Mesenteric fat pad (tissue), 1 donor: ENCODE results near the gene CPN1. TPM values are rescaled to one million over a fixed set of nuclear protein-coding genes. Genes with fewer than 3 reads are reported as not detected.
A peak's percentile ranks its signal among the peaks of the same experiment; 100 is the strongest.
"Not testable (repeated sequence)": the region's sequence is repeated elsewhere in the genome, so short reads cannot be mapped to it uniquely, and the experiment has no call there.

Source experiments
- DNase-seq: peaks from one replicate; pipeline ENCODE4 v3.0.0-alpha.2; 2020; ENCODE audit warnings: low spot score
- total RNA-seq: library from RNA; stranded (reverse); fragmentation: NEBNext Ultra II Directional; extraction: Animal tissue kit (Norgen Biotek cat#: 25700); gene quantifications from one replicate; pipeline ENCODE4 v1.2.1, GENCODE V29; 2021
- donor health status: DM: yes; HTN: yes; CAD: no.

Gene CPN1
- total RNA-seq, 1 donor from 2014 or later: not detected

- no peak for DNase-seq
These were observed 56.9 kb downstream of the CPN1 start for GRCh38 chr10:100024748-100025147.

GRCh38 chr10:100022403-100022802 lies 59.3 kb downstream of the CPN1 start:
- no peak for DNase-seq

- no peak for DNase-seq
These were observed 60.3 kb downstream of the CPN1 start for GRCh38 chr10:100021322-100021721.

- no peak for DNase-seq
These were observed 60.8 kb downstream of the CPN1 start for GRCh38 chr10:100020886-100021253.

GRCh38 chr10:100020142-100020885 lies 61.4 kb downstream of the CPN1 start:
- no peak for DNase-seq

GRCh38 chr10:100019787-100020141 lies 61.9 kb downstream of the CPN1 start:
- DNase-seq: no peak

- no peak for DNase-seq
These were observed 67.5 kb downstream of the CPN1 start for GRCh38 chr10:100014071-100014762.

GRCh38 chr10:100013621-100014020 lies 68.0 kb downstream of the CPN1 start:
- no peak for DNase-seq

- DNase-seq: not testable (repeated sequence)
These were observed 69.8 kb downstream of the CPN1 start for GRCh38 chr10:100011906-100012305.

GRCh38 chr10:100009793-100010676 lies 71.6 kb downstream of the CPN1 start, which contains the start of gene DNMBP:
Gene DNMBP (minus strand): TSS chr10:100009947. CDS start chr10:99972124, 37,823 bp downstream.
- DNase-seq: peak; percentile 95

GRCh38 chr10:100009283-100009792 lies 72.3 kb downstream of the CPN1 start:
- DNase-seq: no peak

GRCh38 chr10:100008708-100009282 lies 72.9 kb downstream of the CPN1 start:
- no peak for DNase-seq

- DNase-seq: no peak
These were observed 73.5 kb downstream of the CPN1 start for GRCh38 chr10:100008142-100008522.

- DNase-seq: no peak
These were observed 74.2 kb downstream of the CPN1 start for GRCh38 chr10:100007231-100008141.

GRCh38 chr10:100006243-100006886 lies 75.3 kb downstream of the CPN1 start:
- no peak for DNase-seq

- no peak for DNase-seq
These were observed 76.7 kb downstream of the CPN1 start for GRCh38 chr10:100004805-100005510.

GRCh38 chr10:100000109-100000644 lies 81.5 kb downstream of the CPN1 start:
- no peak for DNase-seq

GRCh38 chr10:99999319-100000108 lies 82.2 kb downstream of the CPN1 start:
- no peak for DNase-seq
